Measurements from ENCODE around the gene SLC22A7.

SLC22A7 gene

DNA sequence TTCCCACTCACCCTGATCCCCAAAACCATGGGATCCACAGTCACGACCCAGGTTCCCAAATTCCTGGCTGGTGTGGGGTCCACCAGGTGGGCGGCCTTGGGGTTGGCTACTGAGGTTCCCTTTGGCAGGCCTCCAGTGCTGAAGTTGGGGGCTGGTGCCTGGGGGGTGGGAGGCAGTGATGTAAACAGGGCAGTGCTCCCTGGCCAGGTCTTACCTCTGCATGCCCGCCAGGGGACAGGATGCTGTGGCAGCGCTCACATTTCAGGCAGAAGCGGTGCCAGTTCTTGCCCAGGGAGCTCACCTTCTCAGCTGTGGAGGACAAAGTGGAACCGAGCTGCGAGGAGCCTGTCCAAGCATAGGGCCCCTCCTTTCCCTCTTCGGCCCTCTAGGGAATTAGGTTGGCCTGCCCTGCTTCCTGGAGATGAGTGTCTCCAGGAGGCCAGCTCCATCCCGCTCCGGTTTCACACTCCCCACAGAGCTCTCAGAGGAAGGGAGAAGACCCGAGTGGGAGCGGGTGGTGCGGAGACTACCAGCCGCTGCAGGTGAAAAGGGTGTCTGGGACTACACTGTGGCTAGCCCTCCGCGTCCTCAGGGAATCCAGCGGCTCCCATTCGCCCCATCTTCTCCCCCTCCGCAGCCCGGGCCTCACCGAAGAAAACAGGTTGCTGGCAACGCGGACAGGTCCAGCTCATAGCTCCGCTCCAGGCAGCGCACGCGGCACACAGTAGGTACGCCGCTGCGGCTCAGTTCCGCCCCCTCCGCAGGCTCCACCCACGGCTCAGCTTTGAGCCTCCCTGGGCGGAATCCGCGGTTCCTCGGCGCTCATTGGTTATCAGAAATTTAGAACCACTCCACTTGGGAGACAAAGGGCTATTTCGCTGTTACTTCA lies 10.3 kb downstream of the SLC22A7 start, which contains the start of gene CRIP3:
Gene CRIP3 (minus strand): TSS at position 726 of the 889 bp plus-strand sequence. CDS start 34 bp downstream, at position 692.
- Mint-ChIP-seq H3K36me3 (ENCODE audit: low read depth) (no peaks in the 10 kb centered on the region), H3K4me3 (peak within 1 kb of the TSS; percentile 73 to 84 (median 82)), H3K4me1 (peaks cover 5% of the 10 kb centered on the region), H3K9me3 (no peaks in the 10 kb centered on the region), H3K27ac (no peak within 1 kb of the TSS), H3K27me3 (ENCODE audit: low read depth) (peaks cover 41% of the 10 kb centered on the region)
- TF ChIP-seq CTCF (IDR thresholded peaks at IDR 0.05; ENCODE audit: unreplicated experiment in 3 of 3) = no peak

DNA sequence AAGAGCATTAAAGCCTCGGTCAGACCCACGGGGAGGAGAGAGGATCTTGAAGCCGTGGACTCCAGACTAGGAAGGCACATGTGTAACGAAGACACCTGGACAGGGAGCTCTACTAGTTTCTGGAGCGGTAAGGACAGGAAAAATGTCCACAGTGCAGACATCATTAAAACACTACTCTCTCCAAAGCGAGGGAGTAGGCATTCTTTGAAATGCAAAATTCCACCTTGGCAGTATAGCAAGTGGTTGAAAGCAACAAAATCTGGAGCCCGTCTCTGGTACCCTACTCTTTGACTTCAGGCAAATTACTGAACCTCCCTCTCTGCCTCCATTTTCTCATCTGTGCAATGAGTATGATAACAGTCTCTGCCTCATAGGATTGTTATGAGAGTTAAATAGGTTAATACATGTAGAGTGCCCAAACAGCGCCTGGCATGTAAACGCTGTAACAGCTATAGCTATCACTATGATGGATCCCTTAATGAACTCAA lies 11.0 kb downstream of the SLC22A7 start:
- Mint-ChIP-seq H3K27me3 (ENCODE audit: low read depth) (peaks cover 41% of the 10 kb centered on the region), H3K27ac (no peak overlapping the region), H3K4me3 (peak overlapping the region; percentile 73 to 84 (median 82)), H3K36me3 (ENCODE audit: low read depth) (no peaks in the 10 kb centered on the region), H3K9me3 (no peaks in the 10 kb centered on the region), H3K4me1 (peaks cover 5% of the 10 kb centered on the region)
- TF ChIP-seq CTCF (IDR thresholded peaks at IDR 0.05; ENCODE audit: unreplicated experiment in 3 of 3) = no peak

GRCh38 chr6:43310134-43310533 lies 12.1 kb downstream of the SLC22A7 start:
- TF ChIP-seq CTCF (IDR thresholded peaks at IDR 0.05; ENCODE audit: unreplicated experiment in 3 of 3) = no peak
- H3K4me1 Mint-ChIP-seq = peaks cover 5% of the 10 kb centered on the region
- H3K27me3 Mint-ChIP-seq (ENCODE audit: low read depth) = peaks cover 36% of the 10 kb centered on the region
- no peaks in the 10 kb centered on the region for H3K9me3 Mint-ChIP-seq
- no peaks in the 10 kb centered on the region for H3K36me3 Mint-ChIP-seq (ENCODE audit: low read depth)
- H3K4me3 Mint-ChIP-seq = no peak overlapping the region
- H3K27ac Mint-ChIP-seq = no peak overlapping the region

GRCh38 chr6:43310624-43311023 lies 12.6 kb downstream of the SLC22A7 start:
- Mint-ChIP-seq H3K36me3 (ENCODE audit: low read depth) (no peaks in the 10 kb centered on the region), H3K27ac (no peak overlapping the region), H3K27me3 (ENCODE audit: low read depth) (peaks cover 36% of the 10 kb centered on the region), H3K9me3 (no peaks in the 10 kb centered on the region), H3K4me1 (peaks cover 5% of the 10 kb centered on the region), H3K4me3 (no peak overlapping the region)
- no peak for TF ChIP-seq CTCF (IDR thresholded peaks at IDR 0.05; ENCODE audit: unreplicated experiment in 3 of 3)

DNA sequence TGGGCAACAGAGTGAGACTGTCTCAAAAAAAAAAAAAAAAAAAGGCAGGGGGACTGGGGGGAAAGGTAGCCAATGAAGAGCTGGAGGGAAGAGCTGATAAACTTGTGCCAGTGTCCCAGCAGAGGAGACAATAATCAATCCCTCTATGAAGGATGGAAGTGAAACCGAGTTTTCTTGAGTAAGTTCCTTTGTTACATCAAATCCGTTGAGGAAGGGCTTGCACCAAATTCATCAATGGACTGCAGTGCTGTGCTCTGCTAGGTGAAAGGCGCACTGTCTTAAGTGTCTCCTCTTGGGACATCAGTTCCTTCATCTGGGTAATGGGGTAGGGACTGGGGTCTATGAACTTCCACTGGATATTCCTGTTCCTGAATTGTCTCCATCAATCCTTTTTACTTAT lies 13.6 kb downstream of the SLC22A7 start:
- no peak overlapping the region for H3K4me3 Mint-ChIP-seq

More for the DNA sequence above, 13.6 kb downstream of the SLC22A7 start:
- peaks cover 33% of the 10 kb centered on the region for H3K27me3 Mint-ChIP-seq (ENCODE audit: low read depth)
- no peaks in the 10 kb centered on the region for H3K9me3 Mint-ChIP-seq
- H3K4me1 Mint-ChIP-seq = peaks cover 5% of the 10 kb centered on the region
- H3K36me3 Mint-ChIP-seq (ENCODE audit: low read depth) = no peaks in the 10 kb centered on the region
- H3K27ac Mint-ChIP-seq = no peak overlapping the region
- no peak for TF ChIP-seq CTCF (IDR thresholded peaks at IDR 0.05; ENCODE audit: unreplicated experiment in 3 of 3)

Measured in nephron (organoid).